ENCODE measurements around the gene SUSD4. TPM values are rescaled to one million over a fixed set of nuclear protein-coding genes. Genes with fewer than 3 reads are reported as not detected.

Gene SUSD4
- polyA plus RNA-seq, 4 donors: 14.6 to 24.6 (median 19.2) TPM

DNA sequence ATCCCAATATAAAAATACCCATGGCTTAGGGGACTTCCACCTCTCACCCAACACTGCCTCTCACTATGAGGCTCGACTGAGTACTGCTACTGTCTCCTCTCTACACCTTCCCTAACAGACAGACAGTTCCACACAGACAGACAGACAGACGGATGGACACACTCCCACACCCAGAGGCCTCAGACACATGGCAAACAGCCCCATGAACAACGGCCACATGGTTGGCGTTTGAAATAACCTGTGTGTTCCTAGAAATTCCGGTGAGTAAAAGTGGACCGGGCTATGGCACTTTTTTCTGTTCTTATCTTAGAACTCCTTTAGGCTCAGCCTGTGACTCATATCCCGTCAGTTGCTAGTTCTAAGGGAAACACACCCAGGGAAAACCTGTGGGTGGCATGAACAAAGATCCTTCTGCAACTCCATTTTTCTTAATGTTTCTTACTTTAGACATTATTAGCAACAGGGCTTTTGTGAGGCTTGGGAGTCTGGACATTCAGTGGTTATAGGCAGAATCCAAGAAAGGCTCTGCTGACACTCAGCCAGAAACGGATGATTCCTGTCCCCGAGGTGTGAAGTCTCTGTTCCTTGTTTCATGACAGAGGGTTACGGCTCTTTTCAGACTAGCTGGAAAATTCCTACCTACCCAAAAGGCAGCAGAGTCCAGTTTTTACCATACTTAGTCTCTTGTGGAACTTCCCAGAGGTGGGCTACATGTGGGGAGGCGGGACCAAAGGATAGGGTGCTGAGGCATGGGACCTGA lies 130.4 kb downstream of the SUSD4 start:
- DNase-seq (ENCODE audit: low read depth in 4 of 4, low spot score in 3 of 4): no peak

GRCh38 chr1:223233019-223233409 lies 131.0 kb downstream of the SUSD4 start:
- DNase-seq (ENCODE audit: low read depth in 4 of 4, low spot score in 3 of 4): no peak

DNA sequence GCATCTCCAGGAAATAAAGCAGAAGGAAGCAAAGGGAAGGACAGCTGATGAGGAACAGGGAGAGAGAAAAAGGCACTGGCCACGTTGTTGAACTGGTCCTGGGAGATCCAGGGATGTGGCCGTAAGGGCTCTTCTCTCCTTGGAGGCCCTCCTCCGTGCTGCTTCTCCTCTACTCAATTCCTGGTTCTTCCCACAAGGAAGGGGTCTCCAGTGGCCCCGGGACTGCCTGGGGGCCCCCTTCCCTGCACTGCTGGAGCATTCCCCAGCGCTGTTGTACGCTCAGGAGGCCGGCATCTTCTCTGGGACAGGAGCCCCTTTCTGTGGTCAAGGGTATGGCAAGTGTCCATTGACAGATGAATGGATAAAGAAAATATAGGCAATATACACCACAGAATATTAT lies 132.4 kb downstream of the SUSD4 start:
- DNase-seq (ENCODE audit: low read depth in 4 of 4, low spot score in 3 of 4): no peak

- DNase-seq (ENCODE audit: low read depth in 4 of 4, low spot score in 3 of 4): no peak
These were observed 132.9 kb downstream of the SUSD4 start for GRCh38 chr1:223231011-223231572.

DNA sequence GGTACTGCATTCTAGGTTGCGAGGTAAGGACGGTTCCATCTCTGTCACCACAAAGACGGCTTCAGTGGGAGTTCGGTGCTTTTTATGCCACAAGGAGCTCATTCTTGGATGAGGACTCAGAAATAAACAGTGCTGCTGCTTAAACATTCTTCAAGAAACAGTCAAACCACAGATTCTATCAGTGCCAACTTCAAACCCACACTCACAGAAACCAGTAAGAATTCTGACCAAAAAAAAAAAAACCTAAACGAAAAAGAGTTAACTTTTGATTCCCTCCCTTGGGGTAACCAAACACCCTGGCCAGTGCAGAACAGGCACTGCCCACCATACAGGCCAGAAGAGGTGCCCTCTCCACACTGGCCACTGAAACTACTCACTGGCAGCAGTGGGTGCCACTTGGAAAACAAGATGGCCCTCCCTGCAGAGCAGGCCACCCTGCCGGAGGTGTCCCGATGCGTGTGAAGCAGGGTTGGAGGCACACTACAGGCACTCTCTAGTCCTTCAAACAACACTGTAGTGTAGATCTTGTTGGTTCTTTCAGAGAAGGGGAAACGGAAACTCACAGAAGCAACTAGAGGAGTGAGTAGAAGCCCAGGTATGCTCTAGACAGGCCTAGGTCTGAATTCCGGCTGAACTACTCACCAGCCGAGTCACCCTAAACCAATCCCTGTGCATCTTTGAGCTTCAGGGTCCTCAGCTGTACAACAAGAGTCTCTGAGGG lies 133.7 kb downstream of the SUSD4 start:
- DNase-seq (ENCODE audit: low read depth in 4 of 4, low spot score in 3 of 4): no peak

DNA sequence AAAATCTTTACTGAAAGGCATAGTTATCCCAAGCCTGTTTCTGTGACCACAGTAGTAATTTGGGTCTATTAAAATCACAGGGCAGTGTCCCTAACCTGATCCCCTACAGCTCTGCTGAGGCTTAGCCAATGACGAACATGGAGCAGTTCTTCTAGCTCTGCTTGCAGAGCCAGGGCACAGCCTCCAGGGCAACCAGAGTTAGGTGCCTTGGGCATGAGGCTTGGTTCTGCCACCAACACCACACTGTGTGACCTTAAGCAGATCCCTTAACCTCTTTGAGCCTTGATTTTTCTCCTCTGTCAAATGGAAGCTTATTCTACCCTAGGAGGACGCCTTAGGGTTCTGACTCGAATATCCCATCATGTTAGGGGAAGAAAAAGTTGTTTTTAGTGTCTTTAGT lies 134.2 kb downstream of the SUSD4 start:
- no peak for DNase-seq (ENCODE audit: low read depth in 4 of 4, low spot score in 3 of 4)

- DNase-seq (ENCODE audit: low read depth in 4 of 4, low spot score in 3 of 4): no peak
These were observed 134.9 kb downstream of the SUSD4 start for GRCh38 chr1:223228931-223229528.

DNA sequence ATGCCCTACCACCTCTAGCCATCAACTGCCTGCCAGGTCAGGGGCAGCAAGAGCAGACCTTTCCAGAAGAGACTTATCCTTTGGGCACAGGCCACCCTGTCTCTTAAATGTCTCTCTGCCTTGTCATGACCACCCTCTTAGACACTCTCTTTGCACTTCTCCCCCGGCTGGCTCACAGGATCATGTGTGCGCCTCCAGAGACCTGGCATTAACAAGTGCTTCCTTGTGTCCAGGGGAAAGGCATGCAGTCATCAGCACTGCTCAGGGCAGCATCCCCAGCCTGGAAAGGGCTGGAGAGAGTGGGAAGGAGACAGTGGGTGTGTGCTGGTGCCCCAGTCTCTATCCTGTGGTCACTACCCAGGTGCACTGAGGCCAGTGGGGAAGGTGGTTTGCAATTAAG lies 135.8 kb downstream of the SUSD4 start:
- no peak for DNase-seq (ENCODE audit: low read depth in 4 of 4, low spot score in 3 of 4)

DNA sequence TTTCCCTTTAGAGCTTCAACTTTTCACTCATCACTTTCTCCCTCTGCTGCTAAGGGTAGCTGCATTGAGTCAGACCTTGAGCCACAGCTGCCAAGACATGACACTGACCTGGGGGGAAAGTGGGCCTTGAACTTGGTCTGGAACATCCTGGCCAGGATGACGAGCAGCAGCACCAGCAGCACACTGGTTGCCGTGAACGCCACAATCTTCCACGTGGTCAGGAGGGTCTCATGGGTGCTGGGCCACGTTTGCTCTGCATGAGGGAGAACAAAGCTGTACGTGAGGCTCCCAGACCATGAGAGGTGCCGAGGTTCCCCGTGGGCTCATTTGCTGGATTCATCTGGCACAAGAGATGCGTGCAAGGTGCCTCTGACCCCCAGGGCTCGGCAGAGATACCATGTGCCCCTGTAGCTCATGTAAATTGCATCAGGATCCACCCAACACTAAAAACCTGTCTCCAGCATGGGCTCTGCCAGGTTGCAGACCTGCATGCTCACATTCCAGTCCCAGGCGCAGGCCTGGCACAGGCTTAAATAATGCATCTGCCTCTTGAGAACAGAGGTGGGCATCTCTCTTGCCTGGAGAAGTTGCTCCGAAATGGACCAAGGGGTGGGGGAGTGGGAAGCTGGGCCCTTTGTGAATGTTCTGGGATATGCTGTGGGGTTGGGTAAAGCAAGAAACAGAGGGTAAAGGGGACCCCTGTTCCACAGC lies 136.3 kb downstream of the SUSD4 start:
- no peak for DNase-seq (ENCODE audit: low read depth in 4 of 4, low spot score in 3 of 4)

DNA sequence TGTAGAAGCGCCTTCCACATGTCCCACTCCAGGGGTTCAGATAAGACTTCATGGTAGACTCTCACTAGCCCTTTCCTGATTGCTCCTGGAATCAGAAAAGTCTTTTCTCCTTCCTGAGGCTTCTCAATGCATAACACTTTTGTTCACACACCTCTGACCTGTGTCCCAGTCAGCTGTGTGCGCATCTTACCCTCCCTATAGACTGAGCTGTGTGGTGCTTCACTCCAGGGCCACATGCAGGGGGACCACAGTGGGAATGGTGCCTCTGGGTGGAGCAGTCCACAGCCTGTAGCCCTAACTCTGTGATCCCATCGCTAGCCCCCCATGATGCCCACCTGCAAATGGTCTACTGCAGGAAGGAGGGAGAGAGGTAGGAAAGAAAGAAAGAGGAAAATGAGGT lies 136.9 kb downstream of the SUSD4 start:
- no peak for DNase-seq (ENCODE audit: low read depth in 4 of 4, low spot score in 3 of 4)

DNA sequence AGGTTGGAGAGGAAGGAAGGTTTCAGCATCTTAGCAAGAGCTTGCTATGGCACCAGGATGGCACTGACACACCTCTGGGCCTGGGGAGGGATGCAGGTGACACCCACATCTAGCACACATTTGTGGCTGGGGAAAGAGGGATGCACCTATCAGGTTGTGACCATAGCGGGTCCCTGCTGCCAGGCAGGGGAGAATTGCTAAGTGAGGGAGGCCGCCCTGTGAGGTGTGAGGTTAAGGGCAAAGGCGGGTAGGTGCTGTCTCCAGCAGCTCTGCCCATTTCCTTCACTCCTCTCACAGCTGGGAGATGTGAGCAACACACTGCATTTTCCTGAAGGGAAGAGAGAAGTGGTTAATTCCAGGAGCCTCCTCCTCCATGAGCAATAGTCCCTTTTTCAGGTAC lies 137.7 kb downstream of the SUSD4 start:
- DNase-seq (ENCODE audit: low read depth in 4 of 4, low spot score in 3 of 4): no peak

DNA sequence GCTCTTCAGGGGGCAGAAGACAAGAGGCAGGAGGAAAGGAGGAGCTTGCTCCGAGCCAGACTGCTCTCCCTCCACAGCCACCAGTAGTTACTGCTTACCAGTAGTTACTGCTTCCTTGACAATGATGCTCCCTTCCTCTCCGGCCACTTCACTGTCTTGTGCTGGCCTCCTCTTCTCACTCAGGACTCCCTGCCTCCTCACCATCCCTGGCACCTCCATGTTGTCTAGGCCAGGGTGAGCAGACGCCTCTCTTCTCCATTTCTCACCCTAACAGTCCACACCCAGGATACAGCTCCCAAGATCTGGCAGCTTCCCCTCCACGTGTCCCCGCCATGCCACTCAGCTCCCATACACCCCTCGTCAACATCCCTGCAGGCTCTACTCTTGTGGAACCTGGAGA lies 138.5 kb downstream of the SUSD4 start:
- no peak for DNase-seq (ENCODE audit: low read depth in 4 of 4, low spot score in 3 of 4)

DNA sequence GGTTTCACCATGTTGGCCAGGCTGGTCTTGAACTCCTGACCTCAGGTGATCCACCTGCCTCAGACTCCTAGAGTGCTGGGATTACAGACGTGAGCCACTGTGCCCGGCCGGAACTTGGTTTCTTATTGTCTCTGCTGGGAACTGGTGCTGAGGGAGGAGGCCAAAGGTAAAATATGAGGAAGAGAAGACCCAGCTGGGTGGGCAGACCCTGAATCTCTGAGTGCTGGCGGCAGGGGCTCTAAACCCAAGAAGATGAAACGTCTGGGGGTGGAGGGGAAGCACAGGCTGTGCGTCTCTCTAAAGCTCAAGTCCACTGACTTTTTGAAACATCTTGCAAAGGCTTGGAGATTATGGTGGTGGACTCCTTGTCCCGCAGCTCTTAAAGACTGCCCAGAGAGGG lies 138.9 kb downstream of the SUSD4 start:
- DNase-seq (ENCODE audit: low read depth in 4 of 4, low spot score in 3 of 4): no peak

- DNase-seq (ENCODE audit: low read depth in 4 of 4, low spot score in 3 of 4): no peak
These were observed 139.5 kb downstream of the SUSD4 start for GRCh38 chr1:223224465-223224864.

DNA sequence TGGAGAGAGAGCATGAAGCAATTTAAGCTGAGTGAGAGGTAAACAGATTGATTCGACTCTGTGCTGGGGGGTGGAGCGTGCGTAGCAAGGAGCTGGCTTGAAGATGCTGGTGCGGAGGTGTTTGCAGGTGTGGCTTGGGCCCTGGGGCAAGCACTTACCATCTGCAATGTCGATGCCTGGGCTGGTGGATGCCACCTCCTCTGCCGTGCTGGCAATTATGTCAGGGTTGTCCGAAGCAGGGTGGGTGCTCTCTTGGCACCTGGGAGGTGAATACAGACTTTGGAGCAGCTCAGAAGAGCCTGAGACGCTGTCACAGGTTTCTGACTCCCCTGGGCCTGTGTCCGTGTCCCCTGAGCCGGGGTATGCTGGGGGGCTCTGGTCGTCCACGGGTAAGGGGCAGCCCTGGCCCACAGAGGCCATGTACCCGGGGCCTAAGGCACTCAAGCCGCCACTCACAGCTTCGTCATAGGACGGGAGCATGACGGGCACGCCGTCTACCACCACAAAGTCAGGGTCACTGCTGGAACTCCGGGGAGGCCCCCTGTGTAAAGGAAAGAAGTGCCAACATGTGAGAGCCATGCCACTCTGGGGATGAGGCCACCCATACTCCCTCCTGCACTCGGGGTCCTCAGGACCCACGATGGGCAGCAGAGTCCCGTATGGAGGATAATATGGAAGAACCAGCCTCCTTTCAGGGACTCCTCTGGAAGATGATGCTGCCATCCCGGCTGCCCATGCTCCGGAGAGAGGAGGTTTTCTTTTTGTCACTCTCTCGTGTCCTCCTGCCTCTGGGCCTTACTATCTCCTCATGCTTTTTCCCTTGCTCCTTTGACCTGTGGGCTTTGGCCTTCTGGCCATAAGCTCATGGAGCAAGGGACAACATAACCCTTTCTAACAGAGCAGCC lies 140.6 kb downstream of the SUSD4 start:
- no peak for DNase-seq (ENCODE audit: low read depth in 4 of 4, low spot score in 3 of 4)

DNA sequence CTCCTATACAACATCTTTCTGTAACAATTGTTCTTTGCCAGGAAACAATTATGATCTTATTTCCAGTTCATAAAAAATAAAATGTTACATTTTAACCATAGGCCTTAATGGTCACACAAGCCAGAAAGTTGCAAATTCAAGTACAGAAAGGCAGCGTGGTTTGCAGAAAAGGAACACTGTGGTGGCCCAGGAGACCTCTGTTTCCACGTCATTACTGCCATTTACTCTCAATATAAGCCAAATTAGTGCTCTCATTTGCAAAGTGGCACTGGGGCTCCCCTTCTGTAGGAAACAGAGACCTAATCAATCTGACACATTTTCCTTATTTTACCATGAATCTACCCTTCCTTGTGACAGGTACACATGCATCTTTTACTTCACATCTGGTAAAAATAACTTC lies 141.6 kb downstream of the SUSD4 start:
- DNase-seq (ENCODE audit: low read depth in 4 of 4, low spot score in 3 of 4): no peak

DNA sequence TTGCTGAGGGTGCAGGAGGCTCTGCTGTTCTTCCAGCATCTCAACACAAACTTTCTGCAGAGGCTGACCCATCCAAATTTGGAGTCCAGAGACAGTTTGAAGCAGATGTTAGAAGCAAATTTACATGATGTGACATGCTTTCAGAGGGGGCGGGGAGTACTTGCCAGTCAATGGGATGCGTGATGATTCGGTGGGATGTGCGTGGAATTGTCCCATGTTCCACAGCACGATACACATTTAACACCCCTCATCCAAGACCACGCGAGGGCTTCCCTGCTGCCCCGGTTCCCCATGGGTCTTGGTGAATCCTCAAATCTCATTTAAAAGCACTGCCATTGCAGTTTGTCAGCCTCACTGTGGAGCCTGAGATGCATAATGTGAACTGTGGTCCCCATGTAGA lies 142.3 kb downstream of the SUSD4 start:
- DNase-seq (ENCODE audit: low read depth in 4 of 4, low spot score in 3 of 4): no peak

GRCh38 chr1:223219846-223220610 lies 143.9 kb downstream of the SUSD4 start:
- DNase-seq (ENCODE audit: low read depth in 4 of 4, low spot score in 3 of 4): no peak

DNA sequence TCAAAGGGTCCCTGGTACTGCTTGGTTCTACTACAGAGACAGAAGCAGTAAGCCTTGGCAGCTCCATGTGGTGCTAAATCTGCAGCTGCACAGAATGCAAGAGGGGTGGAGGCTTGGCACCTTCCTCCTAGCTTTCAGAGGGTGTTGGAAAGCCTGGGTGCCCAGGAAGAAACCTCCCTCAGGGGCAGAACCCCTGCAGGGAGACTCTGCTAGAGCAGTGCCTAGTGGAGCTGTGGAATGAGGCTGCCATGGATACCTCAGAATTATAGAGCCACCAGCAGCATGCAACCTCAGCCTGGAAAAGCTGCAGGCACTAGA lies 144.7 kb downstream of the SUSD4 start:
- no peak for DNase-seq (ENCODE audit: low read depth in 4 of 4, low spot score in 3 of 4)

All from right renal pelvis (tissue), 4 donors.